ENCODE results near the gene LYRM9. TPM values are rescaled to one million over a fixed set of nuclear protein-coding genes. Genes with fewer than 3 reads are reported as not detected.

The LYRM9 gene
- total and polyA plus RNA-seq, 12 donors = 18.7 to 116 (median 36.2) TPM

DNA sequence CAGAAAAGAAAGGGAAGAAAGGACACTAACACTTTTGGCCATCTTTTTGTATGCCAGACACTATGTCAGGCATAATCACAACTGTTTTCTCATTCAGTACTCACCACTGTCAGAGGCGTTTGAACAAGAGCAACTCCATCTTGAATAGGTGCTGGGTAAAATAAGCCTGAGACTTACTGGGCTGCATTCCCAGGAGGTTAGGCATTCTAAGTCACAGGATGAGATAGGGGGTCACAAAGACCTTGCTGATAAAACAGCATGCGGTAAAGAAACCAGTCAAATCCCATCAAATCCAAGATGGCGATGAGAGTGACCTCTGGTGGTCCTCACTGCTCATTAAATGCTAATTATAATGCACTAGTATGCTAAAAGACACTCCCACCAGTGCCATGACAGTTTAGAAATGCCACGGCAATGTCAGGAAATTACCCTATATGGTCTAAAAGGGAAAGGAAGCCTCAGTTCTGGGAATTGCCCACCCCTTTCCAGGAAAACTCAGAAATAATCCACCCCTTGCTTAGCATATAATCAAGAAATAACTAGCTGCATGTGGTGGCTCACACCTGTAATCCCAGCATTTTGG is 14.9 kb upstream of the LYRM9 start:
- H3K27ac ChIP-seq = no peak overlapping the region
- no peaks in the 10 kb centered on the region for H3K36me3 ChIP-seq (replicated peaks in 1 of 2)
- H3K9me3 ChIP-seq (replicated peaks in 1 of 3) = no peaks in the 10 kb centered on the region
- no peak overlapping the region for H3K4me3 ChIP-seq
- 76 to 84% (median 79%) methylated on average over 4 of the region's 4 CpGs for WGBS, 4 donors
- DNase-seq = no peak
- no peaks in the 10 kb centered on the region for H3K27me3 ChIP-seq
- intact Hi-C loops (cut with DNase I) = no loop called here
- H3K4me1 ChIP-seq (replicated peaks in 1 of 2) = peaks cover 10 to 13% of the 10 kb centered on the region in 2 donors
- TF ChIP-seq POLR2A (IDR thresholded peaks at IDR 0.05) = no peak
- TF ChIP-seq, protein P1, sequence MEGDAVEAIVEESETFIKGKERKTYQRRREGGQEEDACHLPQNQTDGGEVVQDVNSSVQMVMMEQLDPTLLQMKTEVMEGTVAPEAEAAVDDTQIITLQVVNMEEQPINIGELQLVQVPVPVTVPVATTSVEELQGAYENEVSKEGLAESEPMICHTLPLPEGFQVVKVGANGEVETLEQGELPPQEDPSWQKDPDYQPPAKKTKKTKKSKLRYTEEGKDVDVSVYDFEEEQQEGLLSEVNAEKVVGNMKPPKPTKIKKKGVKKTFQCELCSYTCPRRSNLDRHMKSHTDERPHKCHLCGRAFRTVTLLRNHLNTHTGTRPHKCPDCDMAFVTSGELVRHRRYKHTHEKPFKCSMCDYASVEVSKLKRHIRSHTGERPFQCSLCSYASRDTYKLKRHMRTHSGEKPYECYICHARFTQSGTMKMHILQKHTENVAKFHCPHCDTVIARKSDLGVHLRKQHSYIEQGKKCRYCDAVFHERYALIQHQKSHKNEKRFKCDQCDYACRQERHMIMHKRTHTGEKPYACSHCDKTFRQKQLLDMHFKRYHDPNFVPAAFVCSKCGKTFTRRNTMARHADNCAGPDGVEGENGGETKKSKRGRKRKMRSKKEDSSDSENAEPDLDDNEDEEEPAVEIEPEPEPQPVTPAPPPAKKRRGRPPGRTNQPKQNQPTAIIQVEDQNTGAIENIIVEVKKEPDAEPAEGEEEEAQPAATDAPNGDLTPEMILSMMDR (IDR thresholded peaks at IDR 0.05) = no peak

- Histone ChIP-seq H3K36me3 (replicated peaks in 1 of 2) (no peaks in the 10 kb centered on the region), H3K9me3 (replicated peaks in 1 of 3) (no peaks in the 10 kb centered on the region), H3K27ac (no peak overlapping the region), H3K4me1 (replicated peaks in 1 of 2) (peaks cover 10 to 13% of the 10 kb centered on the region in 2 donors), H3K4me3 (no peak overlapping the region), H3K27me3 (no peaks in the 10 kb centered on the region)
- no peak for TF ChIP-seq POLR2A (IDR thresholded peaks at IDR 0.05)
- TF ChIP-seq, protein P1 (IDR thresholded peaks at IDR 0.05) = no peak
- 33 to 38% (median 35%) methylated on average over 3 of the region's 3 CpGs for WGBS, 4 donors
- intact Hi-C loops (cut with DNase I) = no loop called here
- DNase-seq = peak in 6 of 7 donors; percentile 49 to 63 (median 58)
Measured at GRCh38 chr17:27906623-27907022, 13.5 kb upstream of the LYRM9 start.

DNA sequence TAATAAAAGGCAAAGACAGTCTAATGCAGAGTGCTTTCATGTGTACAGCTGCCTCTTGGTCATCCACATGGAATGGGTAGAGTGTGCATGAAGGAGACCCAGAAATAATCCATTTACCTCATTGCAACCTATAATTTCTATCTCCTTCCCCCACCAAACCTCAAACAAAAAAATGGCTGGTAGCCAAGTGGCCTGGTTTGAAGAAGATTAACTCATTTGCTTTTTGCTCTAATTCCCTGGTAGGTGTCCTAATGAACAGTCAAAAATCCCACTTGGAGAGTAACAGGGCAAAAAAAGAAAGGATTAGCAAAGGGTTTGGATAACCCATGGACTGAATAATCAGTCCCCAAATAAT is 13.0 kb upstream of the LYRM9 start:
- Histone ChIP-seq H3K27me3 (no peaks in the 10 kb centered on the region), H3K36me3 (replicated peaks in 1 of 2) (no peaks in the 10 kb centered on the region), H3K4me1 (replicated peaks in 1 of 2) (peaks cover 10 to 13% of the 10 kb centered on the region in 2 donors), H3K4me3 (no peak overlapping the region), H3K27ac (no peak overlapping the region), H3K9me3 (replicated peaks in 1 of 3) (no peaks in the 10 kb centered on the region)
- DNase-seq = peak in 1 of 7 donors; percentile 11
- intact Hi-C loops (cut with DNase I) = no loop called here
- TF ChIP-seq, protein P1 (IDR thresholded peaks at IDR 0.05) = no peak
- TF ChIP-seq POLR2A (IDR thresholded peaks at IDR 0.05) = no peak

DNA sequence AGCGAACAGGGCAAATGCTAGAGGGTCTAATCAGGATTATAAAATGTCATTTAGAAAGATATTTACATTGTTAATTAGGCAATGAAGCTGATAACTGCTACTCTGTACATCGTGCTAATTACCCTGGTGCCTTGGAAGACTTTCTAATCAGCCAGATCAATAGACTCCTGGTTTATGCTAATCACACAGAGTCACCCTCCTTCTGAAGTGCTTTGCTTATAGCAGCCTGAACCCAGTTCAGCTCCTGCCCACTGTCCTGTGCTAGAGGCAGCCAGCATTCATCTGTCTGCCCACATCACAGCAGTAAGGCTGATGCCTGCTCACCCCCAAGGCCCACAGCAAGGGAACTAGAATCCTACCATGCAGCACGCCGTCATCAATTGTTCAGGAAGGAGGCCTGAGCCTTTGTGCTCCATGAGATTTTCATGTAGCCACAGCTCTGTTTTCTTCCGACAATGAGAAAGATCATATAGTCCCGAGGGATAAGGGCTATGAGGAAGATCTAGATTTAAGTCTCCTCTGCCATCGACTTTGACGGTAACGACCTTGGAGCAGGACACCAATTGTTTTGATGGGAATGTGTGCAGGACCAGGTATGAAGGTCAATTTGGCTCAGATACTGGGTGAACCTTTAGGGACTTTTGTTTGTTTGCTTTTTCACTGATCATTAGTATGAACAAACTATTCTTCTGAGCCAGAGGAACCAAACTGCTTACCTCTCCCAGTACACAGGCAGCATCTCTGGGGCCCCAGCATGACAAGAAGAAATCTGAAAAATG is 12.5 kb upstream of the LYRM9 start:
- TF ChIP-seq POLR2A (IDR thresholded peaks at IDR 0.05) = no peak
- TF ChIP-seq, protein P1 (IDR thresholded peaks at IDR 0.05) = no peak

More for the DNA sequence above, 12.5 kb upstream of the LYRM9 start:
- Histone ChIP-seq H3K27me3 (no peaks in the 10 kb centered on the region), H3K36me3 (replicated peaks in 1 of 2) (no peaks in the 10 kb centered on the region), H3K9me3 (replicated peaks in 1 of 3) (no peaks in the 10 kb centered on the region), H3K27ac (no peak overlapping the region), H3K4me3 (no peak overlapping the region), H3K4me1 (replicated peaks in 1 of 2) (peaks cover 10 to 13% of the 10 kb centered on the region in 2 donors)
- peak in 1 of 7 donors; percentile 28 for DNase-seq
- WGBS, 4 donors = 69 to 76% (median 74%) methylated on average over 9 of the region's 9 CpGs
- intact Hi-C loops (cut with DNase I) = no loop called here

Data from adrenal gland (tissue), 12 donors.